NCI-H748 (cell line): ENCODE data around the gene MBD3L5.
"Not testable (repeated sequence)": the region's sequence is repeated elsewhere in the genome, so short reads cannot be mapped to it uniquely, and the experiment has no call there.

Experiments
- DNase-seq: peaks from one replicate; lab custom pipeline; 2025; ENCODE audit not compliant: unreplicated experiment; lab: John Stamatoyannopoulos, UW

MBD3L5 gene

DNA sequence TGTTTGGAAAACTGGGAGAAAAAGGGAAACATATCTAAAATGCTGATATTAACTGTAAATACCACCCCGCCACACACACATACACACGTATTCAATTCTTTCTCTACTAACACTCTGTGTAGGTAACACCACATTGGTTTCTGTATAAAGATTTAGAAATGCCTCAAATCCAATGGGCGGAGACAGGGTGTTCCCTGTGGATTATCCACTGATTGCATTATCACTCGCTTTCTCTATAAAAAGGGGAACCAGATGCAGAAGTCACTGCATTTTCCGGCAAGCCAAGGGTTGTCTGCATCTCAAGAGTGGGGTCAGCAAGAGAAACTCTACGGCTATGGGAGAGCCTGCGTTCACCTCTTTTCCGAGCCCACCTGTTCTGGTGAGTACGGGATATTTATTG is at the start of gene MBD3L5:
MBD3L5 (plus strand) TSS at position 301 of the 400 bp plus-strand sequence; CDS start at position 335, 34 bp downstream.
- not testable (repeated sequence) for DNase-seq

DNA sequence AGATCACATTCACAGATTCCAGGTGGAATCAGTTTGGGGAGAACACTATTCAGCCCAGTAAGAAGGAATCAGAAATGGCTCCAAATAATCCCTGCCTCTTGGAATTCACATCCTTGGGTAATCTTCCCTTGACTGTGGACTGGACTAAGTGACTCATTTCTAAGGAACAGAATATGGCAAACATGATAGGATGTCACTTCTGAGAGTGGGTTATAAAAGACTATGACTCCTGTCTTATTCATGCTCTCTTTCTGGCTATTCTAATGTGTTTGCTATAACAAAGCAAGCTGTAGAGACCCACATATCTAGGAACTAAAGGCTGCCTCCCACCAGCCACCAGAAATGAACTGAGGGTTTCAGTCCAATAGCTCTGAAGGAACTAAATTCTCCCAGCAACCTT is 46.9 kb upstream of the MBD3L5 start:
- no peak for DNase-seq

DNA sequence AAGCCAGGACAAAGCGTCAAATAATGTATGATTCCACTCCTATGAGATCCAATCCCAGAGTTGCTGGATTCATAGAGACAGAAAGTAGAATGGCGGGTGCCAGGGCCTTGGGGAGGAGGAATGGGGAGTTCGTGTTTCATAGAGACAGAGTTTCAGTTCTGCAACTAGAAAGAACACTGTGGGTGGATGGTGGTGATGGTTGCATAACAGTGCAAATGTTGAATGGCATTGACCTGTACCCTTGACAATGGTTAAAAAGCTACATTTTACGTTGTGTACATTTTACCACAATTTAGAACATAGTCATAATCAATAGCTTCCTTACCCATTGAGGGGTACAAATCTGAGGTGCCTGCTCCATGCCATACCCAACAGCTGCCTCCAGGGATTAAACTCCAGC is 42.5 kb upstream of the MBD3L5 start:
- no peak for DNase-seq

GRCh38 chr19:6988257-6988656 is 42.1 kb upstream of the MBD3L5 start:
- DNase-seq: no peak

DNA sequence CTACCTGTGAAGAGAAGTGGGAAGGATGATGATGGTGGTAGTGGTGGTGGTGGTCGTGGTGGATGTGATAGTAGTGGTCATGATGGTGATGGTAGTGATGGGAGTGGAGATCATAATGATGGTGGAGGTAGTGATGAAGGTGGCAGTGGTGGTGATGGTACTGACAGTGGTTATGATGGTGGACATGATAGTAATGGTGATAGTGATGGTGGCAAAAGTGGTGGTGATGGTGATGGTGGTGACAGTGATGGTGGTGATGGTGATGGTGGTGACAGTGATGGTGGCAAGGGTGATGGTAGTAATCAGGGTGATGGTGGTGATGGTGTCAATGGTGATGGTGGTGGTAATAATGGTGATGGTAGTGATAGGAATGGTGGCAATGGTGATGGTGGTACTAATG is 35.3 kb upstream of the MBD3L5 start:
- DNase-seq: no peak

DNA sequence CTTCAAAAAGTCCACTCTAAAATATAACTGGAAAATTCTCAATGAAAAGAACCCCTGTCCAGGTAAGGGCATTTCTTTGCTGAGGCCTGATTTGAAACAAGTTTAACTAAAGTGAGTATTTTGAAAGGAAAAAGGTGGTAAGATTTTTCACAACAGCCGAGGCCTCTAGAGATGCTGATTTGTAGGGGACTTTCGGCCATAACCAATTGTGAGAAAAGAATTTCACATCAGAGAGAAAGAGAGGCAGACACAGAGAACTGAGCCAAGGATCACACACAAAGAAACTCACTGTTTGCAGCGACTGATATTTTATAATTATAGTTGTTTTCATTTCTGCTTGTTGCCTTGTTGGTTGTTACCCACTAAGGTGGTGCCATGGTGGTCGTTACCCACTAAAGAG is 33.6 kb upstream of the MBD3L5 start:
- no peak for DNase-seq

- DNase-seq: no peak
These were observed 32.5 kb upstream of the MBD3L5 start for GRCh38 chr19:6997679-6998445.

- no peak for DNase-seq
These were observed 30.4 kb upstream of the MBD3L5 start for GRCh38 chr19:6999933-7000332.

DNA sequence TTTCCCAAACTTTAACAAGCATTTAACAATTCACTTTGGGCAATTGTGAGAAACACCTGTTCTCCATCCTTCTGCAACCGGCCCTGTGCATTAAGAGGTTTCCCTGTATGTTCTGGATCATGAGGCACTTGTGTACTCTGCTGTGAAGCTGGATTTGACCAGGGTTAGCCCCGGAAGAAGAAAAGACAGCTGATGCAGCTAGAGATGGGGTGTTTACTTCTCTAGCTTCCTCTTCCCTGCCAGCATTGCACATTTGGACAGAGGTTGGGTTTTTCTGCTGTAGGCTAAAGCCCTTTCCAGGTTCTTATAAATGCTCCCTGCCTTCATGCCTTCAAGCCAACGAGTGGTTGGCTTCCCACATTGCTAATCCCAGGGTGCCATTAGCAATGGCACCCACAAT is 30.0 kb upstream of the MBD3L5 start:
- DNase-seq: no peak

DNA sequence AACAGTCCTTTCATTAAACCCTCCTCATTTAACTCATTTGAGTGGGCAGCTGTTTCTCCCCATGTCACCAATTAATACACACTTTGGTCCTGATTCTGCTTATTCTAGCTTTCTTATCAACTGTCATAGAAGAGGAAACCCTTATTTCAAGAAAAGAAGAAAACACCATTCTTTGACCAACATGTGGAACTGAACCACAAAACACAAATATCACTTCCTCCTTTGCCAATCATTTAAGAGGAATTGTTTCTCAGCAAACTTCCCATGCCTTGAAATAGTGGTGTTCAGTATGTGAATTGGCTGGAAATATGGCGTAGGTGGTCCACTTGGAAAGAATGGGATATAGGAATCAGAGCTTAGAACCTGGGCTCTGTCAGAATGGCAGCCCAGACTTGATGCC is 29.6 kb upstream of the MBD3L5 start:
- DNase-seq: no peak

DNA sequence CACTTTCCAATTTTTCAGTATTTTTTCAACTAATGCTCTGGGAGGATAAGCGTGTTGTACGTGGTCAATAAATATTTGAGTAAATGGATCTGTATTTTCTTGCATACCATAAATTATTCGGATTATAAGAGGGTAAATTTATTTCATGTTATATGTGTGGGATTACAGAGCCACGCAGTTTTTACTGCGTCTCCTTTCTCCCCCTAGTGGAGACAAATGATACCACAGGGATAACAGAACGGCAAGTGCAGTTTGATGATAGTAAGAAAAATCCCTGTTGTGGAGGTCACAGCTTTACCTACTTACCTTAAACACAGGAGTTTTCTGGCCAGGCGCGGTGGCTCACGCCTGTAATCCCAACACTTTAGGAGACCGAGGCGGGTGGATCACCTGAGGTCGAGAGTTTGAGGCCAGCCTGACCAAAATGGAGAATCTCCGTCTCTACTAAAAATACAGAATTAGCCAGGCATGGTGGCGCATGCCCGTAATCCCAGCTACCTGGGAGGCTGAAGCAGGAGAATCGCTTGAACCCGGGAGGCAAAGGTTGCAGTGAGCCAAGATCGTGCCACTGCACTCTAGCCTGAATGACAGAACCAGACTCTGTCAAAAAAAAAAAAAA is 26.0 kb upstream of the MBD3L5 start:
- DNase-seq: peak; percentile 36

DNA sequence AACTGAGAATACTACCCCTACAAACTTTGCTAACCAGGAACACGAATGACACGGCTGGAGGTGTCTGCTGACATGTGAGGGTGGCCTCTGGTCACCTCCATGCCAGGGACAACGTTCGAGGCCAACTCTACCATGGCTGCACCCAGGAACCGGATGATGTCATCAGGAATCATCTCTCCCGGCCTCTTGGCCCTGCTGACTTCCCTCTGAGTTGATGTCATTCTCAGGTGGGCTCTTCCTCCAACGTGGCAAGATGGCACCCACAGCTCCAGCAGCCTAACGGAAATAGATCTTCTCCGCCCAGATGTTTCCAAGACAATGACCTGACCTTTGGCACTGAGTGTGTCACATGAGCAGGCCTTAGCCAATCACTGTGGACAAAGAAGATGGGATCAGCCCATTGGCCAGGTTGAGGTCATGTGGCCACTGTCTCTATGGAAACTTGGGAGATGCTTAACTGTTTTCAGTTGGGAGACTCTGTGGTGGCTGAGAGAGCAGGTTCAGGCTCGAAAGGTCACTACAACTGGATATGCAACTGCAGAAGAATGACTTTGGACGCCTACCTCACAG is 24.2 kb upstream of the MBD3L5 start:
- DNase-seq: peak; percentile 2

GRCh38 chr19:7007859-7008258 is 22.5 kb upstream of the MBD3L5 start:
- no peak for DNase-seq

DNA sequence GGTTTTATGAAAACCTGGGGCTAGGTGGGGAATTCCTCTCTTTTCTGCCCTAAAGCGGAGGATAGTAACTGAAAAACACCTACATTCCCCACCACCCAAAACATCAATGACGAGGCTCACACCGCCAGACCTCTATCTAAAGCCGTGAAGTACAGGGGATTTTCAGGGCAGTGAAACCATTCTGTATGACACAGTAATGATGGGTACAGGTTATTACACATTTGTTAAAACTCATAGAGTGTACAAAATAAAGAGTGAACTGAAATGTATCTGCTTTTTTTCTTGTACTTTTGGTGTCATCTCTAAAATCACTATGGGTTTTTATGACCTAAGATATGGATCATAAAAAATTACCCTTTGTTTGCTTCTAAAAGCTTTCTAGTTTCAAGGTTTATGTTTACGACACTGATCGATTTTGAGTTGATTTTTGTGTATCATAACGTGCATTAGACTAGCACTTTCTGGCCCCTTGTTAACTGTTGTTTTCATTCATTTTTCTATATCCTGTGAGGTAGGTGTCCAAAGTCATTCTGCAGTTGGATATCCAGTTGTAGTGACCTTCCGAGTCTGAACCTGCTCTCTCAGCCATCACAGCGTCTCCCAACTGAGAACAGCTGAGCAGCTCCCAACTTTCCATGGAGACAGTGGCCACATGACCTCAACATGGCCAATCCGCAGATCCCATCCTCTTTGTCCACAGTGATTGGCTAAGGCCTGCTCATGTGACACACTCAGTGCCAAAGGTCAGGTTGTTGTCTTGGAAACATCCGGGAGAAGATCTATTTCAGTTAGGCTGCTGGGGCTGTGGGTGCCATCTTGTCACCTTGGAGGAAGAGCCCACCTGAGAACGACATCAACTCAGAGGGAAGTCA is 19.4 kb upstream of the MBD3L5 start:
- DNase-seq: no peak

DNA sequence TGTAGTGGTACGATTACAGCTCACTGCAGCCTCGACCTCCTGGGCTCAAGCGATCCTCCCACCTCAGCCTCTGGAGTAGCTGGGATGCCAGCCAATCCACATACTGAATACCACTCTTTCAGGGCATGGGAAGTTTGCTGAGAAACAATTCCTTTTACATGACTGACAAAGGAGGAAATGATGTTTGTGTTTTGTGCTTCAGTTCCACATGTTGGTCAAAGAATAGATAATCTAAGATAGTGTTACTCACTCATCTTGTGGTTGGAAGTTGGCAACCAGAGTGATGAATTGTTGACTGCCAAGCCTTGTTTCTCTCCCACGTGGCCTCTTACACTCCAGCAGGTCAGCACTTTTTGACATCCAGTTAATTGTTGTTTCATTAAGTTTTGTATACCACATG is 16.7 kb upstream of the MBD3L5 start:
- DNase-seq: no peak

DNA sequence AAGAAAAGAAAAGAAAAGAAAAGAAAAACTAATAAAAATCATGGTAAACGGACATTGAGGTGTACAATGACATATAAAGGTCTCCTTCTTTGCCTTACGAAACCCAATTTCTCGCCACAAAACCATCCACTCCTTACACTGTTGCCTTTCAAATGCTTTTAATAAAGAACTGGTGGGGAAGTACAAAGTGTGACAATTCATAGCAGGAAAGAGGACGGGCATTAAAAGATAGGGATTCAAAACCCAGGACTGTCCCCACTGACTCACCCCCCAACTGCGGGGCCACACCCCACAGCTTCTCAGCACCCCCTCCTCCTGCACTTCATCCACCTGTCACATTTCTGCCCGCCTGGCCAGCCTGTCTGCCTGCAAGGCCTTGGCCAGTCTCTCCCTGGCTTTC is 11.6 kb upstream of the MBD3L5 start:
- no peak for DNase-seq

- not testable (repeated sequence) for DNase-seq
These were observed 9.0 kb upstream of the MBD3L5 start, which contains the start of gene MBD3L2B for GRCh38 chr19:7021331-7021730. TSS of gene MBD3L2B (minus strand) at chr19:7021431. CDS start at chr19:7021397, 34 bp downstream.

- not testable (repeated sequence) for DNase-seq
These were observed 1.6 kb upstream of the MBD3L5 start for GRCh38 chr19:7028790-7029189.

GRCh38 chr19:7040079-7040478 is 9.7 kb downstream of the MBD3L5 start, which contains the start of gene MBD3L4:
TSS of gene MBD3L4 (minus strand) at chr19:7040179. CDS start at chr19:7040144, 35 bp downstream.
- not testable (repeated sequence) for DNase-seq

DNA sequence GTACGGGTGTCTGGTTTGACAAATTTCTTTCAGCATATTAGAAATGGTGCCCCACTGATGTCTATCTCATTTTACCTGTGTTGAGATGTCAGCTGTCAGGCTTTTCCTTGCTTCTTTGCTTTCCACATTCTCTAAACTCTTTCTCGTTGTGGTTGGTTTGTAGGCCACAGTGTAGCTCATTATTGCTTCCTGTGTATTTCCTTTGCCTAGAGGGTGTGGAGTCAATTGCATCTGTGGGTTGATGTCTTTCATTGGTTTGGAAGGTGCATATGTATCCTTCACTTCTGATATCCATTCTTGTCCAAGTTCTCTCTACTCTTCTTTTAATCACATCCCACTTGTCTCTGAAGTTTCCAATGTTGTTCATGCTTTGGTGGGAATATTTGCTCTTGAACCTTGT is 11.2 kb downstream of the MBD3L5 start:
- not testable (repeated sequence) for DNase-seq

GRCh38 chr19:7049021-7049420 is 18.6 kb downstream of the MBD3L5 start, which contains the start of gene MBD3L2:
TSS of gene MBD3L2 (plus strand) at chr19:7049321. CDS start at chr19:7049374, 53 bp downstream.
- not testable (repeated sequence) for DNase-seq
